ENCODE data around the gene SLC10A7.

Gene SLC10A7

DNA sequence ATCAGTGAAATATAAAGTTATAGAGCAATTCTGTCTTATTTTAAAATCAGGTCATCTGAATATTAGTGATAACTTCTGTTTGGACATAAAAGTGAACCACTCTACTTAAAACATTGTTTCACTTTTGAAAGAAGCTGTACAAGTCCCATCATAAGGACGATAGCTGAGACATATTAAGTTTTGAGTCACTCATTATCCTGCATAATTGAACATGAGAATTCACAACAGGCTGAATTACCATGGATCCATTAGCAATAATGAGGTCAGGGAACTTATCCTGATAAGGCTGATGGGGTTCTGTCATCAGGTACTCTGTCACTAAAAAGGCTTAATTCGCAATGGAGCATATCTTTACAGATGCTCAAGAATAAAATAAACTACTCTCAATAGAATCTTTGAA lies 227.0 kb downstream of the SLC10A7 start:
- DNase-seq, result no peak

DNA sequence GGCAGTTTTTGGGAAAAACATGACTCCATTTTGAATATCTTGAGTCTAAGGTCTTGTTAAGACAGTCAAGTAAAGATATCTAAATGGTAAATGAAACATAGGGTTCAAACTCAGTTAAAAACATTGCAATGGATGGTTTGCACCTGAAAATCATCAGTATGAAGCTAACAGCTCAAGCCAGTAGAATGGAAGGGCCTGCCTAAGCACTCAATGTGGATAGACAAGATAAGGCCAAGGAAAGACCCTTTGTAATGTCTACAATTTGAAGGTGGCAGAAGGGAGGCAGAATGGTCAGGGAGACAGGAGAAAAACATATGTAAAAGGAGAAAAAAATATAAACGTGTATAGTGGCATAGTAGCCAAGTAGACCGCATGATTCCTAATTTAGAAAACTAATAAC lies 229.2 kb downstream of the SLC10A7 start:
- no peak for DNase-seq

DNA sequence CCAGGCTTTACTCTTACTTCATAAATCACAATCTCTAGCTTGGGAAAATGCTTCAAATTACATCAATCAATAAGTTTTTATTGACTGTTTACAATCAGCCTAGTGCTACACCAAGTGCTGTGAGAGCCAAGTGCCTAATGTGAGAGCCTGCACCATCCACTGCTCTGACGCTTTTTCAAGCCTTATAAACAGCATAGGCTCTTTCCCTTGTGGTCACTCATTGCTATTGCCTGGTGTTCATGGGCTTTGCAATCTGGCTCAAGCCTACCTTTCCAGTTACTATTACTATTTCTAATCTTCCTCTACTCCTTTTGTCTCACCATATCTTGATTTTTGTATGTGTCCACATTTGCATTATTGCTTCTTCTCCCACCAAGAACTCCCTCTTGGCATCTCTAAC lies 230.4 kb downstream of the SLC10A7 start:
- no peak for DNase-seq

DNA sequence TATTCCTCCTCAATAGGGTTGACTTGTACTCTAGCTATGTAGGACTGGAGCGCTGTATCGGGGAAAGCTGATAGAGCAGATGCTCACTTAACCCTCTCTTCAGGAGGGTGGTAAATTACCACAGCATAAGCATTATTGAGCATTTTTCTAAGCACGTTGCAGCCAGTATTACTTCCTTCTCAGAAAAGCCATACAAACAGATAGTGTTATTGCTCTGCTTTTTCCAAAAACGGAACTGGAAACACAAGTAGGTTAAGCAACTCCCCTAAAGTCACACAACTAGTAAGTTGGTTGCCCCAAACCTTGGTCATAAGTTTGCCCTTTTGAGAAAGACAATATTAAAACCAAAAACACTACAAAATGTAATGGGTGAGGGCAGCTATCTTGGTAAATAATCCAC lies 233.5 kb downstream of the SLC10A7 start:
- no peak for DNase-seq

DNA sequence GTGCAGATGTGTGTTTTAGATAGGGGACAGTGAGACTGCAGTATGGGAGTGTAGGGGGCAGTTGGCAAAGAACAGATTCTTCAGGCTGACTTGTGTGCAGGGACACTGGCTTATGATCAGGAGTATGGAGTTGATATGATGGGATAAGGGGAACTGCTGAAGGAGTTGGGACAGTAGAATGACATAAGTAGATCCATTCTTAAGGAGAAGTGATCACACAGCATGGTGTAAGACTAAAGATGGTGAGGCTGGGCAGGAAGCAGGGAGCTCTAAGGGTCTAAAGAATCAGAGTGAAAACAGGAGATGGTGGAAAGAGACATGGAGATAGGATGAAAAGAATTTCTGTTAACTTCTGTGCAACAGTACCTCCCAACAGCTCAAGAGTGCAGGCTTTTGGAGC lies 236.7 kb downstream of the SLC10A7 start:
- no peak for DNase-seq

DNA sequence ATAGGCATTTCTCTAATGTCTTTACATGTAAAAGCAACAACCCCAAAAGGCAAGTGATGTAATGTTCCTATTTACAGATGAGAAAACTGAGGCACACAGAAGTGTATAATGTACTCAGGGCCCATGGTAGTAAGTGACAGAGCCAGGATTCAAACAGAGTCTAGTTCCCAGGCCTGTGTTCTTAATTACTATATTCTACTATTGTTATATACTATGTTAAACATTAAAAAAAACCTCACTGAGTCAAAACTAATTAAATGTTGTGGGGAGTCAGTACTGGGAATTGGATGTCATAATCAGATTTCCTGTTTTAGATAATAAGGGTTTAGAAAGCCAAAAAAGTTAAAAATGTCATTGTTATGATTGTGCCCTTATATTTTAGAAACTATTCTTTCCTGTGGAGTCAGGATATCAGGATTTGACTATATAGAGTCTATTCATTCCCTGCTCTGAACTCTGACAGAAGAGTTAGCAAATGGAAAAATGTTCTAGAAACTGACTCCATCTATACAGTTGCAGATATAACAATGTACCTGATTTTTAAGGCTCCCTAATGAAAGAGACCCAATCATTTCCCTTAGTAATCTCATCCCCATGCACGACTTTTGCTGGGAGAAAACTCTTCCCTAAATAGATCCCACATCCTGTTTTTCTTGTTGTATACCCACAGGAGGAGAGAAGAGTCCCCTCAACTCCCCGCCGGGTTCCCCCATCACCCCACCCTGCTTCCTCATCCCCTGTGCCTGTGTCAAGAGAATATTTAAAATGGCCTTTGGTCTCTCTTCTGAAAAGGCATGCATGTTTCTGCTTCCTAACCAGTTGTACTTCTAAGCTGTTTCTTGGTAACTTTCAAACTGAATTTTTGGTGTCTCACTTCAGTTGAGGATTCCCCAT lies 237.7 kb downstream of the SLC10A7 start:
- DNase-seq, result no peak

DNA sequence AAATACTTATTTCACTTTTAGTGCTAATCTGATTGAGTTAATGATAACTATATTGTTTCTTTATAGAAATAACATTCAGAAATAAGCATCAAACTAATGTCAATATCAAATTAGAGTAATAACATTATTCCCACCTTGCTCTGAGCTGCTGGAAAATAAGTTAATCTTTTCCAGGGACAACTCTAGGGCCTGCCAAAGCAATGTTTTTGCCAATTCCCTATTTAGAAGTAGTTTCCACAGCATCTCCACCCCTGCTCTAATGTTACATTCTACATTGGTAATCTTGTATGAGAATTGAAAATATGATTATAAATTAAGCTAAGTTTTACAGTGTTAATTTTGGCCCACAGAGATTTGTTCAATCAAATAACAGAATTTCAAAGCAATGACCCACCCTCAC lies 239.1 kb downstream of the SLC10A7 start:
- DNase-seq, result no peak

DNA sequence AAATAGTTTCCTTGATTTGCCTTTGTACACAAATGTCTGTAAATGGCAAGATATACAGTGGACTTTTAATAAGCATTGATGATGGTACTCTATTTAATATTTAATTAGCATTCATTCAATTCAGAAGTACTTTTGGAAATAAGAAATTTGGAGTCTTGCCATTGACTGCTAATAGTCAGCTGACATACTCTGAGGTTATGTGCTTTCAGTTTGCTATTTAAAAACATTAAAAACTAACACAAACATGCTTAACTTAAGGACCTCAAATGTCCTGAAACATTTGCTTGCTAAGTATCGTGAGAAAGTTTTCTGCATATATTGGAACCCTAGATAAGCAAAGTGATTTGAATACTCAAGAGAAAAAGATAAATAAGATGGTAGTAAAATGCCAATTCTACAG lies 242.8 kb downstream of the SLC10A7 start:
- no peak for DNase-seq

DNA sequence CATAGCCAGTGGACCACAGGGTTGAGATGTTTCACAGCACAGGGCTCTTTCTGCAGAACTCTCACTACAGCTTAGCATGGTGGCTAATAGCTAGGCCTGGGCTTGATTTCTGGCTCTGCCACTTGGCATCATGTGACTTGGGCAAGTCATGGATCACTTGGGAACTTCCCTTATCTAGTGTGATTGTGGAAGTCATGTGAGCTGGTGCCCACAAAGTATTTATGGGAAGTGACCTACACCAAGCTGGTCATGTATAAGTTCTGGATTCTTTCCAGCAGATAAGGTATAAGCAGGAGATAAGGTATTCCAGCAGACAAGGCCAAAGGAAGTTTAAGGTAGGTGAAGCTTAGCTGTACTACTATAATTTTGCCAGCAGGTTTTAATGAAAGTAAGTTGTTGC lies 246.4 kb downstream of the SLC10A7 start:
- DNase-seq, result no peak

DNA sequence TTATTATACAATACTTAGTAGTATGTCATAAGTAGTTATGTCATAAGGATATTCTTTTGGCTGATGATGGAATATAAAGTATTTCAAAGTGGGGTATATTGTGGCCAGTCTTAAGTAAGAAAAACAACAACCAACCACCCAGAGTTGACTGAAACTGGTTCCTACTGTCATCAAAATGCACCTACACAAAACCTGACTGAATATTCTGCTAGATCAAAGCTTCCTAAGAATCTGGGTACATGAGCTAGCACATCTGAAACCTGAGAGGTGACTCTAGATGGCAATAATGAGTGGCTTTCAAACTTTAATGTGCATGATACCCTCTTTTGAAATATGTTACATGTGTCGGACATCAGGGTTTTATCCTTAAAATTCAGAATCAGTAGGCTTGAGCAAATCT lies 247.0 kb downstream of the SLC10A7 start:
- DNase-seq, result no peak

DNA sequence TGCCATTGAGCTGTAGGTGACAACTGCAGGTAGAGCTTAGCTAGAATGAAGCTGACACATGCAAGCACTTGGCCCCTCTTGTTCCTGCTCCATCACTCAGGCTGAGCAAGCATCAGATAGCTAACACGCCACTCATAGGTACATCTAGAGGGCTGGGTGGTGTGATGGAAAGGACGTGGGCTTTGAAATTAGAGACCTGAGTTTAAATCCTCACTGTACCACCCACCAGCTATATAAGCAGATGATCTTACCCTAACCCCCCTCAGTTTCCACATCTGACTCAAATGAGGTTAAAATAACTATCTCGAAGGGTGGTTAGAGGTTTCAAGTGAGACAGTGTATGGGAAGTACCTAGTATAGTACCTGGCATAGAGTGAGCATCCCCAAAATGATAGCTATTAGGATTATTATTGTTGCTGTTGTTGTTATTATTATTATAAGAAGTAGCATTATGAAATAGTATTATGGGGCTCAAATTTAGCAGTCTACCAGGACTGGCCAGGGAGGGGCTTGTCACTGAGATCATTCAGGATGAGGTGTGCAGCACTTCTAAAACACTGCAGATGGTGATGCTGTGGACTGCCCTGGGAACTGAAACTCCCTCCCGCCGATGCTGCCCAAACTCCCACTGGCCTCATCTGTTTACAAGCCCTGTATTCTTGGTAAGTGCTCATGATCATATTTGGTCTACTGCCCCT lies 248.4 kb downstream of the SLC10A7 start:
- DNase-seq, result no peak

DNA sequence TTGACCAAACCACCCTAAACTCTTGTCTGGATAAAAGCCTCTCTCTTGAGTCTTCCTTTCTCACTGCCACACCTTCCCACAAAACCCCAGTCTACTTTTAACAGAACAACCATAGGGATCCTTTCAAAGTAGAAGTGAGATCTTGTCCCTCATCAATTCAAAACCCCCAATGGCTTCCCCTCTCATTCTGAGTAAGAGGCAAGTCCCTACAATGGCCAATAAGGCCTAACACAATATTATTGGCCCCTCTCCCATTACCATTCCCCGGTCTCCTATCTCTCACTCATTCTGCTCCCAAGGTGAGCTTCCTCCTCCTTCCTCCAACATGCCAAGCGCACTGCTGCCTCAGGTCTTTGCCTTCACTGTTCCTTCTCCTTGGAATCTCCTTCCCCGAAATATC lies 250.3 kb downstream of the SLC10A7 start:
- DNase-seq, result no peak

DNA sequence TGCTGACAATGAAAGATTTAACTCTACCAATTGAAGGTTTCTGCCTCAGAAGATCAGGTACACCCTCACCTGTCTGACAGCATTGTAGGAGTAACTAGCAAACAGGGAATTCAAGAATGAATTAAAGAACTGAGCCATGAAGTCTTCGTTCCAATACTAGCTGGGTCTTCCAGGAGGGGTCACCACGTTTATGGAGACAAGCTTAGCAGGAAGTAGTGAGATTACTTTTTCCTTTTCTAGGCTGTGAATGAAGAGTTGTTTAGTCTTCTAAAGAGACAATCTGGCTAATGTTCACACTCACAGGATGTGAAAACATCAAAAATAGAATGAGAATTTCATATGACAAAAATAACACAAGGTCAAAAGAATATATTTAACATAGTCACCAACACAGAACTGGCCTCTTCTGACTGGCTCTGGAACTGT lies 252.5 kb downstream of the SLC10A7 start:
- no peak for DNase-seq

DNA sequence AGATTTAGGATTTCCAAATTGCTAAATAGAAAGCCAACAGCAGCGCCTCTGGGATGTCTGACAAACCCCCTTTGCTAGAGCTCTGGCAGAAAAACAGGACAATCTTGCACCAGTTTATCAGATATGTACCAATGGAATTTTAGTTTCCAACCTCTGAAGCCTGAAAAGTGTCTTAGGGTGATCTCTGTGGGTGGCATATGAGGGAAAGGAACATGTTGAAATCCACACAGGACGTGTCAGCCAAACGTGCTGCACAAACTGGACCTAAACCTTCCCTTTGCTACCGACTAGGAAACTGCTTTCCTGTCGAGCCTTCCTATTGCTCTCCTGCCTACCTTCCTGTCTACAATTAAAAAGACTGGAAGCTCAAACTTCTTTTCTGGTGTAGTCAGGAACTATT lies 253.9 kb downstream of the SLC10A7 start:
- no peak for DNase-seq

DNA sequence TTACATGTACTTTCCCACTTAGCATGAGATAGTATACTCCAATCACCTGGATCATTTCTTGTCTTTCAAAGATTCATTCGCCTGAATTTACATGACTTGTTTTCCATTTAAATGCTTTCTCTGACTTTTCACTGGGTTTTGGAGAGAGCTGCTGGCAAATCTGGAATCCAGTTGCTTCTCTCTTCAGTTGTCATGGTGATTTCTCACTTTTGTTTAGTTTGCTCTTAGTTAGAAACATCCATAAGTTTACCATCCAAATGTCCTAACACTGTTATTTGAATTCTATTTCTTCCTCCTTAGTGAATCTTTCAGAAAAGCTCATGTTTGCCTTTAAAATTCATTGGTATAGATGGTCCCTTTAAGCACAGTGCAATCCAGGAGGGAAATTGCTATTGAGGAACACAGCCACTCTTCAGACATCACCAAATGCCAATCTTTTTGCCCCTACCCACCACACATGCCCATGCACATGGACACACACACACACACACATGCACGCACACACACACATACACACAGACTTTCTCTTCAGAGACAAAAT lies 255.7 kb downstream of the SLC10A7 start:
- no peak for DNase-seq

DNA sequence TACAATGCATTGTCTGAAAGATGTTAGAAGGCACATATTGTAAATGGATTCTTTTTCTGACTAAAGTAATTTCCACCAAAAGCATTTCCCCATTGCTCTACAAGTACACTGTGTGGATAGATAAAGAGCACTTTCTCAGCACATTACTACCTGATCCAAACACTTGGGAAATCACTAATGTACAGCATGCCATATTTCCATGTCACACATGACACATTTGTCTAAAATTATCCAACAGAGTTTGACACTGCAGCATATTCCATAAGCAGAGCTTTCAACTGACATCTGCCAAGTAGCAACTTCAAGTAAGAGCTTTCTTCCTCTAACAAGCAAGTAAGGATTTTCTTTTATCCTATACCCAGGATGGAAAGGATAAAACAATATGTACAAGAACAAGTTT lies 257.9 kb downstream of the SLC10A7 start:
- no peak for DNase-seq

DNA sequence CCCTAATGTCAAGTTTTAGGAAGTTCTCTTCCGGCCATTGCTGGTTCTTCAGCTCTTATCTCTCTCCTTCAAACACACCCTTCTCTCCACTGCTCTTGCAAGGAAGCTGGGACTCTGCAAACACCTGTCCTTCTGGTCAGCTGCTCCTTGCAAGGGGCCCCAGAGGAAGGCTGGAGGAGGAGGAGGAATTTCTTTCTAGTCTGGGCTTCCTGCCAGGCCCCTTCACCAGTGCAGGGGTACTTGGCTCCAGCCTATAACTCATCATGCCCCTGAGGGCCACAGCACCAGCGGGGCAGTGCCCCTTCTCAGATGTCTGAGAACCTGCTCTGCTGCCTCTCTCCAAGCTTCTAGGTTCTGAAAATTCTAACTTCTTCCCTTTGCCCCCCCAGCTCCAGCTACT lies 260.7 kb downstream of the SLC10A7 start:
- no peak for DNase-seq

DNA sequence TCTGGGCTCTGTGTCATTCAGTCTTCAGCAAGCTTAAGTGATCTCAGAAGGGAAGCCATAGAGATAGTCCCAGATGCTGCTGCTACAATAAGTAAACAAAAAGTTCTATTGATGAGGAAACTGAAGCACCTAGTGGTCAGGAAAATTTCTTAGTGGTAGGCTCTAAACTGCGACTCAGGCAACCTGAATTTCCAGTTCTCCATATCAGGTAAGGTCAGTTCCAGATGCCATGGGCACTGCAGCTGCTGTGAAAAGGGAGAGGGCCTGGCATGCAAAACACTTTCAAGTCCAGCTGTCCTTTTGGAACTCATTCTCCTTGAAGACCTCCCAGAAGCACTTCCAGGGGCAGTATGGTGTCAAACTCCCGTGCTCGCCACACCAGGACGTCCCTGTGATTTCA lies 261.2 kb downstream of the SLC10A7 start:
- no peak for DNase-seq

DNA sequence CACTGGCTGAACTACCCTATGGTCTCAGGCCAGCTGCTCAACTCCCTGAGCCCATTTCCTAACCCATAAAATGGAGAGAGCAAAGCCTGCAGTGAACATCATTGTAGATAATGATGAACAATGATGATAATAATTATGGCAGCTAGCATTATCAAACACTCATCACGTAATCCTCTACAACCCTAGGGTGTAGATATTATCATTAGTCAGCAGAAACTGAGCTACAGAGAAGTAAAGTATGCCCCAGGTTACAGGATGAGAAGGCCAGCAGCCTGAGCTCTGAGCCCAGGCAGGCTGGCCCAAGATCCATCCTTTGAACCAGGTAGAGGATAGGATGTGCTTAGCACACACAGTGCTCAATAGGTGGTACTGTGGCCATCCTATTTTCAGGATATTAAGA lies 264.2 kb downstream of the SLC10A7 start:
- DNase-seq, result no peak

DNA sequence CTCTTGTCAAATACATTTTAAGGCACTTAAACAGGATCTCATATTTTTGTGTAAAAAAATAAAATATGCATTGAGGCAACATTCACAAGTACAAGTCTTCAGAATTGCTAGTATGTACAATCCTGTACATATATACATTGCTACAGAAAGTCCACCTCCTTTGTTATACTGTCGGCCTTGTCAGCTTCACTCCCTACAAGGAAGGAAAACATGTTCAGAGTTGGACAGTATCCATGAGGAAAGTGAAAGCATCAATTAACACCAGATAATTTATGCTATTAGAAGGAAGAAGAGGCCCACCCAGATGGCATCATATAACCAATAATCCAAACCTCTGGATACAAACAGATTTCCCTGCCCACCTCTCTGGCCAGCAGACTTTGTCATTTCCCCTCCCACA lies 265.4 kb downstream of the SLC10A7 start:
- DNase-seq, result no peak

DNA sequence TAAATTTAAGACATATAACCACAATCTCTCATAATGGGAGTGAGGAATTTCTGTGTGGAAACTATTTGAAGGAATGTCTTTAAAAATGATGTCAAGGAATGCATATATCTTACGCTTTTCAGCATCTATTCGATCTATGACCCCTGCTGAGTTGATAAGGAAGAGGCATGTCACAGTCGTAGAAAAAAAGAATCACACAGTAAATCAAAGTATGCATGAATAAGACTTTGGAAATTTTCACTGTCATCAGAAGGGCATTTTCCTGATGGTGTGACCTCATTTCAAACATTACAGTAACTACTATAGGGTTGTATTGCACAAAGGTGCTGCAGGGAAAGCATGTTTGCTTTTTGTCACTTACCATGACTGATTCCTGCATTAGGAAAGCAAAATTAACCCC lies 265.9 kb downstream of the SLC10A7 start:
- no peak for DNase-seq

DNA sequence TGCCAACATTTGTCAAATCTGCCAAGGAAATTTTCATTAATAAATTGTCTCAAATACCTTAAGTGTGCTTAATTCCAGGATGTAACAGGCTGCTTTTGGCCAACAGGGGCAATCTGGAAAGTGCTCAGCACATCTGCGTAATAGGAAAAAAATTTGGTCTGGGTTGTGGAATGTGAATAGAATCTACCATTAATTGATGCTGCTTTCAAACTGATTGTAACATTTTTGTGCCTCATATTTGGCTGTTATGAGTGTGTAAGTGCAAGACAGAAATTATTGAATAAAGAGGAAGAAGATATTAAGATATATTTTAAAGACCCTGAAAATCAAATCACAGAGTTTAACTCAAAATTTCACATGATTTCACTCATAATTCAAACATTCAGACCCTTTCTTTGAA lies 266.3 kb downstream of the SLC10A7 start:
- no peak for DNase-seq

DNA sequence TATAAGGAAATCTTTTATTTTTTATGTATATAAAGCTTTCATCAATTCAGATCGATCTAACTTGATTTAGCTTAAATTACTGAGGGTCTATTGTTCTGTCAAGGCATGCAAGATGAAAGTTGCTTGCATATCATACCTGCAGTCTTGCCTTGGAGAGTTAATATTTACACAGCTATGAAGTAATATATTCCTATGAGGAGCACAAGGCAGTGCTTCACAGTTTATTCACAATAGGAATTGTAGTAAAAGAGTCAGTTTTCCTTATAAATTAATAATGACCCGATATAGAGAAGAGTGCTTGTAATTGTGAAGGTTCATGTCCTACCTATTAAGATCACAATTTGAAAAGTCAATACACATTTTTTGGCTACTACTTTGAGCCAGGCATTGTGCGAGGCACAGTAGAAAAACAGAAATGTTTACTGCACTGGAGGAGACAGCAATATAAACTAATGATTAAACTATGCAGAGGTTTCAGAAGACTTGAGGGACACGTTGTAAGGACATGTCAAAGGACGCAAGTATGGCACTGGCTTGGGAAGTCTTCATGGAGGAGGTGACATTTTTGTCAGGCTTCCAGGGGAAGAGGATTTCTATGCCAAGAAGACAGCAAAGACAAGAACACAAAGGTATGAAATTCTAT lies 268.6 kb downstream of the SLC10A7 start:
- no peak for DNase-seq

DNA sequence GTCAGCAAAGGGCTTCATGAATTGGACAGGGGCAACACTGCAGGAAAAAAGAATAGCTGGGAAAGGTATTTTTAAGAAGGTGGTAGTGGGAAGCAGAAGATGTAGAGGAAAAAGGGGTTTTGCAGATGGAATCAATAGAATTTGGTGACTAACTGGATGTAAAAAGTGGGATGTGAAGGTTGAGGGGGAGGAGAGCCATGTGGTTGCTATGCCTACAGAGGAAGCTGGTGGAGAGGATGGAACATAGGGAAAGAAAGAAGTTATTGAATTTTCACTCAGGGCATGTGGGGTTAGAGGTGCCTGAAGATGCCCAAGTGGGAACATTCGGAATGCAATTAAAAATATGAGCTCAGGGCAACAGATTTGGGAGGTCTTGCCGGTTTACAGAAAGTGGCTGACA lies 274.4 kb downstream of the SLC10A7 start:
- no peak for DNase-seq

All from DMS79 treated with DMSO at 0.1 percent for 48 hours (cell line).